HCT116 (cell line): Measurements from ENCODE around the gene MYH14. TPM values are rescaled to one million over a fixed set of nuclear protein-coding genes. Genes with fewer than 3 reads are reported as not detected.

Experiments used
- ATAC-seq: fragments of 200-7000 bp; cut with Tn5 transposase; 2 replicates; pipeline ENCODE4 v1.9.1; 2020; ENCODE audit warnings: mild to moderate bottlenecking, moderate library complexity
- BruUV-seq: library from RNA; stranded (reverse); fragments of 400-500 nt; replicated peaks from 2 replicates; lab custom pipeline; 2021; lab: Mats Ljungman, UMichigan
- CTCF ChIA-PET: fragments of 300-600 bp; sonication (Branson Sonifier 250); formaldehyde crosslinking; loops from one replicate; lab custom pipeline; 2021; ENCODE audit warnings: antibody characterized with exemption; lab: Charles Lee
- POLR2A ChIA-PET: fragments of 300-600, 350-600 bp; sonication (Branson Sonifier 250); formaldehyde crosslinking; loops from one replicate; lab custom pipeline; 2021; ENCODE audit warnings: antibody characterized with exemption; lab: Charles Lee
- RAD21 ChIA-PET, 2 experiments: fragments of 300-600 bp; sonication (Branson Sonifier 250); formaldehyde crosslinking; loops; one replicate each; lab custom pipeline; 2023; ENCODE audit warnings: low total read pairs in 2 of 2; ENCODE audit not compliant: uncharacterized antibody in 2 of 2, unreplicated experiment in 2 of 2, low non-redundant PET in 1 of 2; lab: Charles Lee
- DNase-seq: peaks from one replicate; pipeline ENCODE4 v3.0.0-alpha.2; 2010; ENCODE audit warnings: low read depth, low spot score
- H2AFZ ChIP-seq: fragments of 200-600 bp; shearing (Covaris generic), sonication (generic); 2 replicates; pipeline ENCODE4 v1.6.1; 2017; ENCODE audit warnings: low read depth, mixed run types, mixed read lengths, antibody characterized with exemption, low read length; ENCODE audit not compliant: poor library complexity, severe bottlenecking
- H3K27ac ChIP-seq: 2 replicates; pipeline ENCODE4 v1.5.1; 2012; ENCODE audit warnings: low read depth, low read length
- H3K27me3 ChIP-seq: fragments of 200-600 bp; sonication (generic); 2 replicates; pipeline ENCODE4 v1.6.1; 2016; ENCODE audit warnings: mixed run types, low read length, mixed read lengths; ENCODE audit not compliant: insufficient read depth
- H3K36me3 ChIP-seq, 2 experiments: fragments of 200-500 bp in 1 of 2; fragments of 200-600 bp in 1 of 2; sonication (Bioruptor generic) in 1 of 2; sonication (generic) in 1 of 2; 2 replicates each; pipeline versions ENCODE4 v1.5.1 to v1.6.1; 2014 to 2016; ENCODE audit warnings: low read length in 2 of 2, inconsistent platforms in 1 of 2, mixed read lengths in 1 of 2, mixed run types in 1 of 2; ENCODE audit not compliant: insufficient read depth in 2 of 2, control insufficient read depth in 1 of 2
- H3K4me1 ChIP-seq, 2 experiments: fragments of 200-600 bp in 1 of 2; sonication (generic) in 1 of 2; 2 replicates each; pipeline versions ENCODE4 v1.5.1 to v1.6.1; 2012 to 2017; ENCODE audit warnings: low read length in 2 of 2, inconsistent platforms in 1 of 2, mild to moderate bottlenecking in 1 of 2, mixed read lengths in 1 of 2, mixed run types in 1 of 2, moderate library complexity in 1 of 2; ENCODE audit not compliant: insufficient read depth in 2 of 2, control insufficient read depth in 1 of 2
- H3K4me2 ChIP-seq: fragments of 200-600 bp; sonication (generic); 2 replicates; pipeline ENCODE4 v1.6.1; 2017; ENCODE audit warnings: mixed run types, low read length, mixed read lengths
- H3K4me3 ChIP-seq, 2 experiments: fragments of 200-600 bp in 1 of 2; sonication (generic) in 1 of 2; replicated peaks in 1 of 2; 2 replicates each; pipeline ENCODE4 v1.5.1; 2011 to 2016; ENCODE audit warnings: low read length in 2 of 2, control low read depth in 1 of 2, low read depth in 1 of 2, mild to moderate bottlenecking in 1 of 2, mixed read lengths in 1 of 2, mixed run types in 1 of 2
- H3K79me2 ChIP-seq: fragments of 200-600 bp; sonication (generic); 2 replicates; pipeline ENCODE4 v1.6.1; 2017; ENCODE audit warnings: mild to moderate bottlenecking, mixed run types, low read length, moderate library complexity, mixed read lengths; ENCODE audit not compliant: insufficient read depth
- H3K9ac ChIP-seq: fragments of 200-600 bp; sonication (generic); 2 replicates; pipeline ENCODE4 v1.6.1; 2016; ENCODE audit warnings: low read length, mixed read lengths
- H3K9me2 ChIP-seq: fragments of 200-600 bp; sonication (generic), shearing (Covaris generic); 2 replicates; pipeline ENCODE4 v1.6.1; 2017; ENCODE audit warnings: mixed run types, mild to moderate bottlenecking, moderate library complexity; ENCODE audit not compliant: insufficient read depth
- H3K9me3 ChIP-seq, 2 experiments: fragments of 200-500 bp in 1 of 2; fragments of 200-600 bp in 1 of 2; sonication (Bioruptor generic) in 1 of 2; sonication (generic) in 1 of 2; 2 replicates each; pipeline ENCODE4 v1.6.1; 2014 to 2017; ENCODE audit warnings: low read length in 2 of 2, mixed read lengths in 2 of 2, inconsistent platforms in 1 of 2, low read depth in 1 of 2, mild to moderate bottlenecking in 1 of 2, mixed run types in 1 of 2, moderate library complexity in 1 of 2; ENCODE audit not compliant: control insufficient read depth in 1 of 2, insufficient read depth in 1 of 2
- H4K20me1 ChIP-seq: fragments of 200-600 bp; sonication (generic), shearing (Covaris generic); 2 replicates; pipeline ENCODE4 v1.6.1; 2017; ENCODE audit warnings: mixed run types, mild to moderate bottlenecking, moderate library complexity; ENCODE audit not compliant: insufficient read depth
- CBX3 ChIP-seq: IDR thresholded peaks from 2 replicates; pipeline ENCODE4 v1.6.1; 2012; ENCODE audit warnings: low read depth
- CEBPB ChIP-seq: IDR thresholded peaks from 2 replicates; pipeline ENCODE4 v1.6.1; 2012; ENCODE audit warnings: low read depth
- EGR1 ChIP-seq: IDR thresholded peaks from 2 replicates; pipeline ENCODE4 v1.6.1; 2012; ENCODE audit warnings: low read depth
- ELF1 ChIP-seq: IDR thresholded peaks from 2 replicates; pipeline ENCODE4 v1.6.1; 2012; ENCODE audit warnings: low read depth, borderline replicate concordance
- EZH2 ChIP-seq: fragments of 200-600 bp; sonication (generic); IDR thresholded peaks from 2 replicates; pipeline ENCODE4 v1.6.1; 2017; ENCODE audit warnings: antibody characterized with exemption, mixed run types
- EZH2phosphoT487 ChIP-seq: fragments of 200-600 bp; IDR thresholded peaks from 2 replicates; pipeline ENCODE4 v1.6.1; 2018; ENCODE audit warnings: antibody characterized with exemption, borderline replicate concordance
- JUND ChIP-seq: IDR thresholded peaks from 2 replicates; pipeline ENCODE4 v1.6.1; 2012
- POLR2A ChIP-seq: IDR thresholded peaks from 2 replicates; pipeline ENCODE4 v1.7.0; 2011; ENCODE audit warnings: borderline replicate concordance; ENCODE audit not compliant: insufficient read depth, insufficient read length; ENCODE audit errors: extremely low read depth
- POLR2AphosphoS5 ChIP-seq: IDR thresholded peaks from 2 replicates; pipeline ENCODE4 v1.6.1; 2011; ENCODE audit warnings: mild to moderate bottlenecking, low read depth, low read length, moderate library complexity
- SP1 ChIP-seq: IDR thresholded peaks from 2 replicates; pipeline ENCODE4 v1.6.1; 2012; ENCODE audit warnings: low read depth
- SRF ChIP-seq: IDR thresholded peaks from 2 replicates; pipeline ENCODE4 v1.6.1; 2012; ENCODE audit warnings: low read depth
- ZFX ChIP-seq: fragments of 450-650 bp; IDR thresholded peaks from 2 replicates; pipeline ENCODE4 v1.6.1; 2017
- ZNF274 ChIP-seq: fragments of 200-500 bp; sonication (Bioruptor generic); IDR thresholded peaks from 2 replicates; pipeline ENCODE4 v1.6.1; 2014; ENCODE audit warnings: mild to moderate bottlenecking, low read depth, low read length, inconsistent platforms
- intact Hi-C: fragments of 100-400 bp; cut with micrococcal nuclease; formaldehyde crosslinking; loops from 2 replicates; pipeline ENCODE4 v1.10.0; 2022
- total RNA-seq: library from RNA; stranded (reverse); gene quantifications from one replicate; pipeline ENCODE4 v1.2.1, GENCODE V29; 2021; ENCODE audit not compliant: unreplicated experiment
- TF ChIP-seq, protein P1 (sequence below): IDR thresholded peaks from 2 replicates; pipeline ENCODE4 v1.6.1; 2012
- TF ChIP-seq, protein P2 (sequence below): IDR thresholded peaks from 2 replicates; pipeline ENCODE4 v1.6.1; 2012
- TF ChIP-seq, protein P3 (sequence below): IDR thresholded peaks from 2 replicates; pipeline ENCODE4 v1.6.1; 2011; ENCODE audit warnings: mild to moderate bottlenecking, low read length, moderate library complexity; ENCODE audit not compliant: insufficient replicate concordance; ENCODE audit errors: extremely low read depth
- TF ChIP-seq, protein P4 (sequence below), 3 experiments: fragments of 200-600 bp in 1 of 3; sonication (generic) in 1 of 3; IDR thresholded peaks in 2 of 3; conservative IDR thresholded peaks in 1 of 3; 2 replicates each; pipeline ENCODE4 v1.5.1; 2012 to 2017; ENCODE audit warnings: low read depth in 2 of 3, low read length in 2 of 3, antibody characterized with exemption in 1 of 3, borderline replicate concordance in 1 of 3, control low read depth in 1 of 3, mild to moderate bottlenecking in 1 of 3, mixed read lengths in 1 of 3, mixed run types in 1 of 3, moderate library complexity in 1 of 3; ENCODE audit not compliant: insufficient read depth in 1 of 3

Gene MYH14
- total RNA-seq, 1 experiment from 2014 or later = 60.1 TPM

DNA sequence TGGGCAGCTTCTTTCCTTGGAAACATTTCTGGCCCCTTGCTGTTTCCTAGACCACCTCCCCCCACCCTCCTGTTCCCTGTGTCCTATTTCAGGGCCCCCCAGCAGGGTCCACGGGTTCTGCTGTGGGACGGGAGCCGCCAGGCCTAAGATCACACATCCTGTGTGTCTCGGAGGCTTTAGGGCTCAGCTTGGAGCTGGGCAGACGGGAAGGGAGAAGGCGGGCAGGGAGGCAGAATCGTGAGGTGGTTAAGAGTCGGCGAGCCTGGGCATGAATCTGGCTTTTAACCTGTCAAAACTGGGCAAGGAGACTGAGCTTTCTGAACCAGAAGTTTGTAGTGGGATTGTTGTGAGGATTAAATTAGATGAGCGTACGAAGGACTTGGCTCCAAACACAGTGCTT lies 120.9 kb downstream of the MYH14 start:
- POLR2A ChIA-PET = no interaction called here
- no peak overlapping the region for H3K27ac ChIP-seq

More for the DNA sequence above, 120.9 kb downstream of the MYH14 start:
- no peaks in the 10 kb centered on the region for H3K9me2 ChIP-seq
- no peak overlapping the region for H3K4me3 ChIP-seq
- H3K9me3 ChIP-seq = no peaks in the 10 kb centered on the region
- H3K27me3 ChIP-seq = no peaks in the 10 kb centered on the region
- H3K4me1 ChIP-seq = peaks cover 7 to 31% of the 10 kb centered on the region in 2 experiments; a peak in 3 of 4 replicates
- no peak for DNase-seq
- intact Hi-C loops = no loop called here
- BruUV-seq = no TSS peak
- H3K9ac ChIP-seq = no peak overlapping the region
- no peak overlapping the region for H2AFZ ChIP-seq
- CTCF ChIA-PET = no interaction called here
- no peaks in the 10 kb centered on the region for H4K20me1 ChIP-seq
- peaks cover 2 to 6% of the 10 kb centered on the region in 2 experiments; a peak in 2 of 4 replicates for H3K36me3 ChIP-seq
- TF ChIP-seq CBX3 = no peak
- no peak for TF ChIP-seq EGR1
- no peak for TF ChIP-seq ELF1
- TF ChIP-seq POLR2A = no peak
- TF ChIP-seq SRF = no peak
- no peak for TF ChIP-seq JUND
- TF ChIP-seq ZNF274 = no peak
- TF ChIP-seq, protein P1, sequence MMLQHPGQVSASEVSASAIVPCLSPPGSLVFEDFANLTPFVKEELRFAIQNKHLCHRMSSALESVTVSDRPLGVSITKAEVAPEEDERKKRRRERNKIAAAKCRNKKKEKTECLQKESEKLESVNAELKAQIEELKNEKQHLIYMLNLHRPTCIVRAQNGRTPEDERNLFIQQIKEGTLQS = no peak
- no peak for TF ChIP-seq SP1
- TF ChIP-seq, protein P2, sequence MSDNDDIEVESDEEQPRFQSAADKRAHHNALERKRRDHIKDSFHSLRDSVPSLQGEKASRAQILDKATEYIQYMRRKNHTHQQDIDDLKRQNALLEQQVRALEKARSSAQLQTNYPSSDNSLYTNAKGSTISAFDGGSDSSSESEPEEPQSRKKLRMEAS = no peak
- no peak for TF ChIP-seq ZFX
- TF ChIP-seq, protein P3, sequence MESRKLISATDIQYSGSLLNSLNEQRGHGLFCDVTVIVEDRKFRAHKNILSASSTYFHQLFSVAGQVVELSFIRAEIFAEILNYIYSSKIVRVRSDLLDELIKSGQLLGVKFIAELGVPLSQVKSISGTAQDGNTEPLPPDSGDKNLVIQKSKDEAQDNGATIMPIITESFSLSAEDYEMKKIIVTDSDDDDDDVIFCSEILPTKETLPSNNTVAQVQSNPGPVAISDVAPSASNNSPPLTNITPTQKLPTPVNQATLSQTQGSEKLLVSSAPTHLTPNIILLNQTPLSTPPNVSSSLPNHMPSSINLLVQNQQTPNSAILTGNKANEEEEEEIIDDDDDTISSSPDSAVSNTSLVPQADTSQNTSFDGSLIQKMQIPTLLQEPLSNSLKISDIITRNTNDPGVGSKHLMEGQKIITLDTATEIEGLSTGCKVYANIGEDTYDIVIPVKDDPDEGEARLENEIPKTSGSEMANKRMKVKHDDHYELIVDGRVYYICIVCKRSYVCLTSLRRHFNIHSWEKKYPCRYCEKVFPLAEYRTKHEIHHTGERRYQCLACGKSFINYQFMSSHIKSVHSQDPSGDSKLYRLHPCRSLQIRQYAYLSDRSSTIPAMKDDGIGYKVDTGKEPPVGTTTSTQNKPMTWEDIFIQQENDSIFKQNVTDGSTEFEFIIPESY = no peak
- no peak for TF ChIP-seq EZH2phosphoT487
- no peak for TF ChIP-seq CEBPB
- no peak for TF ChIP-seq POLR2AphosphoS5
- TF ChIP-seq, protein P4, sequence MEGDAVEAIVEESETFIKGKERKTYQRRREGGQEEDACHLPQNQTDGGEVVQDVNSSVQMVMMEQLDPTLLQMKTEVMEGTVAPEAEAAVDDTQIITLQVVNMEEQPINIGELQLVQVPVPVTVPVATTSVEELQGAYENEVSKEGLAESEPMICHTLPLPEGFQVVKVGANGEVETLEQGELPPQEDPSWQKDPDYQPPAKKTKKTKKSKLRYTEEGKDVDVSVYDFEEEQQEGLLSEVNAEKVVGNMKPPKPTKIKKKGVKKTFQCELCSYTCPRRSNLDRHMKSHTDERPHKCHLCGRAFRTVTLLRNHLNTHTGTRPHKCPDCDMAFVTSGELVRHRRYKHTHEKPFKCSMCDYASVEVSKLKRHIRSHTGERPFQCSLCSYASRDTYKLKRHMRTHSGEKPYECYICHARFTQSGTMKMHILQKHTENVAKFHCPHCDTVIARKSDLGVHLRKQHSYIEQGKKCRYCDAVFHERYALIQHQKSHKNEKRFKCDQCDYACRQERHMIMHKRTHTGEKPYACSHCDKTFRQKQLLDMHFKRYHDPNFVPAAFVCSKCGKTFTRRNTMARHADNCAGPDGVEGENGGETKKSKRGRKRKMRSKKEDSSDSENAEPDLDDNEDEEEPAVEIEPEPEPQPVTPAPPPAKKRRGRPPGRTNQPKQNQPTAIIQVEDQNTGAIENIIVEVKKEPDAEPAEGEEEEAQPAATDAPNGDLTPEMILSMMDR (IDR thresholded peaks at IDR 0.05 in 2 of 3, conservative IDR thresholded peaks at IDR 0.05 in 1 of 3; ENCODE audit: borderline replicate concordance in 1 of 3, insufficient read depth in 1 of 3, low read depth in 2 of 3, low read length in 2 of 3) = no peak
- TF ChIP-seq EZH2 = no peak
- RAD21 ChIA-PET = no interaction called here
- ATAC-seq = no peak
- H3K4me2 ChIP-seq = no peak overlapping the region
- H3K79me2 ChIP-seq = peaks cover 3% of the 10 kb centered on the region; the same call in 1 of the 2 replicates
